DMS53 treated with DMSO at 0.1 percent for 48 hours (cell line): ENCODE results near the gene NTHL1.
A peak's percentile ranks its signal among the peaks of the same experiment; 100 is the strongest.

Source experiments
- DNase-seq: peaks from one replicate; lab custom pipeline; 2025; ENCODE audit not compliant: unreplicated experiment; lab: John Stamatoyannopoulos, UW

Gene NTHL1

GRCh38 chr16:2031081-2031577, 16.5 kb downstream of the NTHL1 start:
- DNase-seq, result no peak

- DNase-seq, result no peak
Measured at GRCh38 chr16:2030036-2030435, 17.6 kb downstream of the NTHL1 start.

- DNase-seq, result no peak
Measured at GRCh38 chr16:2029350-2029749, 18.3 kb downstream of the NTHL1 start.

- DNase-seq, result no peak
Measured at GRCh38 chr16:2028620-2029220, 18.9 kb downstream of the NTHL1 start.

GRCh38 chr16:2028146-2028545, 19.5 kb downstream of the NTHL1 start:
- no peak for DNase-seq

- peak; percentile 10 for DNase-seq
Measured at GRCh38 chr16:2027024-2028010, 20.3 kb downstream of the NTHL1 start.

GRCh38 chr16:2026461-2027023, 21.1 kb downstream of the NTHL1 start, which contains the start of gene NHERF2:
TSS of gene NHERF2 (plus strand) at chr16:2026902. CDS start at chr16:2027006, 104 bp downstream.
- DNase-seq, result no peak

- DNase-seq, result no peak
Measured at GRCh38 chr16:2025878-2026460, 21.7 kb downstream of the NTHL1 start.

GRCh38 chr16:2025251-2025650, 22.4 kb downstream of the NTHL1 start:
- no peak for DNase-seq

GRCh38 chr16:2024032-2024420, 23.6 kb downstream of the NTHL1 start:
- DNase-seq, result no peak

- DNase-seq, result peak; percentile 67
Measured at GRCh38 chr16:2023092-2024031, 24.3 kb downstream of the NTHL1 start.

GRCh38 chr16:2022723-2023091, 24.9 kb downstream of the NTHL1 start:
- no peak for DNase-seq

- DNase-seq, result no peak
Measured at GRCh38 chr16:2019921-2020831, 27.5 kb downstream of the NTHL1 start.

GRCh38 chr16:2019518-2019920, 28.1 kb downstream of the NTHL1 start, which contains the start of gene NPW:
TSS of gene NPW (plus strand) at chr16:2019785.
- DNase-seq, result no peak

GRCh38 chr16:2016407-2016922, 31.2 kb downstream of the NTHL1 start:
- DNase-seq, result no peak

- no peak for DNase-seq
Measured at GRCh38 chr16:2015947-2016208, 31.8 kb downstream of the NTHL1 start.

- no peak for DNase-seq
Measured at GRCh38 chr16:2015117-2015946, 32.3 kb downstream of the NTHL1 start.

GRCh38 chr16:2013527-2013926, 34.1 kb downstream of the NTHL1 start:
- no peak for DNase-seq
